Astrocyte of the spinal cord (primary cell): ENCODE results near the gene FRRS1.

ENCODE experiments used
- DNase-seq: peaks from one replicate; pipeline ENCODE4 v3.0.0; 2011; ENCODE audit warnings: low read depth, low spot score
- H3K4me3 ChIP-seq: 2 replicates; pipeline ENCODE4 v1.5.1; 2011; ENCODE audit warnings: low read depth, mild to moderate bottlenecking, low read length, moderate library complexity
- in situ Hi-C: cut with HindIII; loops from 2 replicates; pipeline ENCODE4 v1.10.0; 2017; ENCODE audit warnings: low sequenced_read_pairs
- TF ChIP-seq, protein P1 (sequence below): IDR thresholded peaks from 2 replicates; pipeline ENCODE4 v1.5.1; 2012; ENCODE audit warnings: low read depth, mild to moderate bottlenecking, low read length, inconsistent platforms

FRRS1 gene

DNA sequence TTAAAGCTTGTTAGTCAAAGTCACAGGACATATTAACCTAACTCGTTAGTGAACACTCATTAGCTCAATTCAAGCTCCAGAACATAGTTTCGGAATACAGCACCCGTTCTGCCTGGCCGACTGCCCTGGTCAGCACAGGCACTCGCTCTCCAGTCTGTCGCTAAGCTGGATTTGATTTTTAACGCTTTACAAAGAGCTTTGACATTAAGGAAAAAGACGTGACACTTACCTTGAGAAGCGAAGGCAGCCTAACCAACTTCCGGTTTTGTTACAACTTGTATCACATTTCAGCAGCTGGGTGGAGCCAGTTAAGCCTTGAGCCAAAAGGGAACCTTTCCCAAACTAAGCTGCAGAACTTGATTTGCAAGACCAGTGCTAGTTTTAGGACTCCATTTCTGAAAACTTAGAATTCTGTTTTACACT, at the start of gene FRRS1:
FRRS1 (minus strand) TSS at position 258 of the 423 bp plus-strand sequence. CDS start 17,867 bp downstream, outside the sequence.
- peak within 1 kb of the TSS; percentile 59 for H3K4me3 ChIP-seq
- TF ChIP-seq, protein P1, sequence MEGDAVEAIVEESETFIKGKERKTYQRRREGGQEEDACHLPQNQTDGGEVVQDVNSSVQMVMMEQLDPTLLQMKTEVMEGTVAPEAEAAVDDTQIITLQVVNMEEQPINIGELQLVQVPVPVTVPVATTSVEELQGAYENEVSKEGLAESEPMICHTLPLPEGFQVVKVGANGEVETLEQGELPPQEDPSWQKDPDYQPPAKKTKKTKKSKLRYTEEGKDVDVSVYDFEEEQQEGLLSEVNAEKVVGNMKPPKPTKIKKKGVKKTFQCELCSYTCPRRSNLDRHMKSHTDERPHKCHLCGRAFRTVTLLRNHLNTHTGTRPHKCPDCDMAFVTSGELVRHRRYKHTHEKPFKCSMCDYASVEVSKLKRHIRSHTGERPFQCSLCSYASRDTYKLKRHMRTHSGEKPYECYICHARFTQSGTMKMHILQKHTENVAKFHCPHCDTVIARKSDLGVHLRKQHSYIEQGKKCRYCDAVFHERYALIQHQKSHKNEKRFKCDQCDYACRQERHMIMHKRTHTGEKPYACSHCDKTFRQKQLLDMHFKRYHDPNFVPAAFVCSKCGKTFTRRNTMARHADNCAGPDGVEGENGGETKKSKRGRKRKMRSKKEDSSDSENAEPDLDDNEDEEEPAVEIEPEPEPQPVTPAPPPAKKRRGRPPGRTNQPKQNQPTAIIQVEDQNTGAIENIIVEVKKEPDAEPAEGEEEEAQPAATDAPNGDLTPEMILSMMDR: no peak
- in situ Hi-C loops: no loop called here
- DNase-seq: peak; percentile 74

- TF ChIP-seq, protein P1: no peak
- no peak for DNase-seq
- H3K4me3 ChIP-seq: no peak overlapping the region
- in situ Hi-C loops: no loop called here
Observed at GRCh38 chr1:99814373-99814900, 48.0 kb upstream of the FRRS1 start.

DNA sequence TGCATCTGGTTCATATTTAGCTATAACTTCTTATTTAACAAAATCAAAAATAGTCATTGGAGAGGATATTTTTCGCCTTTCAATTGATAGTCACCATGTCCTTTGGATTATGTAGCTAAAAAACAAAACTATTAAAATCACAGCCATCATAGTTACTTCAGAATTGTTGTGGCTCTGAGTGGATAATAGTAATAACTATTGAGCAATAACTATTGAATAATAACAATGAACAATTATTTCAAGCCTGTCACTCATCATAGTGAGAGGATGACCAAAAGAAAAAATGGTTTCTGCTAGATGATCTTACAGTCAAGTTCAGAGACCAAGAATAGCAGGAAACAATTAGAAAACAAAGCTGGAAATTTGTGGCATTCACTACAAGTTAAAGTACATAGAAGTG, 45.3 kb upstream of the FRRS1 start:
- no peak overlapping the region for H3K4me3 ChIP-seq
- in situ Hi-C loops: no loop called here
- TF ChIP-seq, protein P1: no peak
- no peak for DNase-seq

DNA sequence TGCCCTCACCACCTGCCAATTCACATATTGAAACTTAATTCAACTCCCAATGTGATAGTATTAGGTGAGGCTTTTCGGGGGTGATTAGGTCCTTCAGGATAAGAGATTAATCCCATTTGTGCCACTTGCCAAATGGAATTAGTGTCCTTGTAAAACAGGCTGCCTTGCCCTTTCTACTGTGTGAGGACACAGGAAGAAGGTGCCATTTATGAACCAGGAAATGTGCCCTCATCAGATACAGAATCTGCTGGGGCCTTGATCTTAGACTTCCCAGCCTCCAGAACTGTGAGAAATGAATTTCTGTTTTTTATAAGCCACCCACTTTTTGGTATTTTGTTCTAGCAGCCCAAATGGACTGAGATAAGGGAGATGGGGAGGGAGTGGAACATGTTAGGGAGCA, 44.6 kb upstream of the FRRS1 start:
- H3K4me3 ChIP-seq: no peak overlapping the region
- DNase-seq: no peak
- in situ Hi-C loops: no loop called here
- TF ChIP-seq, protein P1: no peak

GRCh38 chr1:99808391-99809115, 42.1 kb upstream of the FRRS1 start:
- peak; percentile 90 for DNase-seq
- TF ChIP-seq, protein P1: peak; percentile 40
- in situ Hi-C loops: no loop called here
- no peak overlapping the region for H3K4me3 ChIP-seq

DNA sequence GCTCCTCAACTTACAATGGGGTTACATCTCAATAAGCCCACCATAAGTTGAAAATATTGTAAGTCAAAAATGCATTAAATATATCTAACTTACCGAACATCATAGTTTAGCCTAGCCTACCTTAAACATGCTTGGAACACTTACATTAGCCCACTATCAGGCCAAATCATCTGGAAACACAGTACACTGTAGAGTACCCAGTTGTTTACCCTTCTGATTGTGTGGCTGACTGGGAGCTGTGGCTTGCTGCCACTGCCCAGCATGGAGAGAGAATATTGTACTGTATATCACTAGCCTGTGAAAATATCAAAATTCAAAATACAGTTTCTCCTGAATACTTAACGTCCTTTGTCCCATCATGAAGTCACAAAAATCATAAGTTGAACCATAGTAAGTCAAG, 40.4 kb upstream of the FRRS1 start:
- in situ Hi-C loops: no loop called here
- no peak overlapping the region for H3K4me3 ChIP-seq
- no peak for DNase-seq
- TF ChIP-seq, protein P1: no peak
